WERI-Rb-1 (cell line): Measurements from ENCODE around the gene PCYOX1L.

Experiments used
- DNase-seq: peaks from one replicate; pipeline ENCODE4 v3.0.0-alpha.2; 2020
- H3K27ac ChIP-seq: fragments of 250-450 bp; sonication (Bioruptor Pico); 2 replicates; pipeline ENCODE4 v1.5.1; 2020; ENCODE audit warnings: mild to moderate bottlenecking, moderate library complexity
- H3K27me3 ChIP-seq: fragments of 250-450 bp; sonication (Bioruptor Pico); 2 replicates; pipeline ENCODE4 v1.5.1; 2021; ENCODE audit warnings: mild to moderate bottlenecking, low read depth, moderate library complexity; ENCODE audit not compliant: insufficient read depth, severe bottlenecking
- H3K36me3 ChIP-seq: fragments of 250-450 bp; sonication (Bioruptor Pico); 2 replicates; pipeline ENCODE4 v1.5.1; 2020; ENCODE audit warnings: mild to moderate bottlenecking, moderate library complexity
- H3K4me3 ChIP-seq: 2 replicates; pipeline ENCODE4 v1.5.1; 2011; ENCODE audit warnings: low read depth, mild to moderate bottlenecking, control low read depth, low read length
- H3K9me3 ChIP-seq: fragments of 250-450 bp; sonication (Bioruptor Pico); 2 replicates; pipeline ENCODE4 v1.5.1; 2021; ENCODE audit warnings: mild to moderate bottlenecking, moderate library complexity; ENCODE audit not compliant: severe bottlenecking
- CTCF ChIP-seq: IDR thresholded peaks from 2 replicates; pipeline ENCODE4 v1.5.1; 2011; ENCODE audit warnings: low read depth, mild to moderate bottlenecking, control low read depth, inconsistent platforms, low read length

The PCYOX1L gene

DNA sequence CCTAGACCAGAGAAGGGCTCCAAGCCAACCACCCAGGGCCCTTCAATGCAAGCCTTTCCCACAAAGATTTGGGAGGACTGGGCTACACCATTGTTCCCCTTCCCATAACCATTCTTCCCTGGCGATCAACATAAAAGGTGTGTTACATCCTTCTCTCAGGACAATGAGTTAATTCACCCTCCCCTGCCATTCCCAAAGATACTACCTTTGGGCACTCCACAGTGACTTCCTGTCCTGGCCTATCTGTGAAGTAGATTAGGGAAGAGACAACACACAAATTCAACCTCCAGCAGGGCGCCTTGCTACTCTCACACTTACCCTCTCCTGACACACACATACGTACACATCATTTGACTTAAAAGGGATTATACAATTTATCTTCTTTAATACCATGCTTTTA lies 44.4 kb downstream of the PCYOX1L start:
- Histone ChIP-seq H3K27me3 (no peaks in the 10 kb centered on the region), H3K4me3 (no peak overlapping the region), H3K9me3 (no peaks in the 10 kb centered on the region), H3K36me3 (no peaks in the 10 kb centered on the region), H3K27ac (peak overlapping the region; percentile 72)
- no peak for TF ChIP-seq CTCF
- no peak for DNase-seq

- no peak overlapping the region for H3K4me3 ChIP-seq
- peak overlapping the region; percentile 61; the same call in 1 of the 2 replicates for H3K27ac ChIP-seq
- H3K9me3 ChIP-seq: no peaks in the 10 kb centered on the region
- no peaks in the 10 kb centered on the region for H3K36me3 ChIP-seq
- H3K27me3 ChIP-seq: no peaks in the 10 kb centered on the region
- no peak for DNase-seq
- TF ChIP-seq CTCF: no peak
Measured at GRCh38 chr5:149403923-149404745, 46.3 kb downstream of the PCYOX1L start.

DNA sequence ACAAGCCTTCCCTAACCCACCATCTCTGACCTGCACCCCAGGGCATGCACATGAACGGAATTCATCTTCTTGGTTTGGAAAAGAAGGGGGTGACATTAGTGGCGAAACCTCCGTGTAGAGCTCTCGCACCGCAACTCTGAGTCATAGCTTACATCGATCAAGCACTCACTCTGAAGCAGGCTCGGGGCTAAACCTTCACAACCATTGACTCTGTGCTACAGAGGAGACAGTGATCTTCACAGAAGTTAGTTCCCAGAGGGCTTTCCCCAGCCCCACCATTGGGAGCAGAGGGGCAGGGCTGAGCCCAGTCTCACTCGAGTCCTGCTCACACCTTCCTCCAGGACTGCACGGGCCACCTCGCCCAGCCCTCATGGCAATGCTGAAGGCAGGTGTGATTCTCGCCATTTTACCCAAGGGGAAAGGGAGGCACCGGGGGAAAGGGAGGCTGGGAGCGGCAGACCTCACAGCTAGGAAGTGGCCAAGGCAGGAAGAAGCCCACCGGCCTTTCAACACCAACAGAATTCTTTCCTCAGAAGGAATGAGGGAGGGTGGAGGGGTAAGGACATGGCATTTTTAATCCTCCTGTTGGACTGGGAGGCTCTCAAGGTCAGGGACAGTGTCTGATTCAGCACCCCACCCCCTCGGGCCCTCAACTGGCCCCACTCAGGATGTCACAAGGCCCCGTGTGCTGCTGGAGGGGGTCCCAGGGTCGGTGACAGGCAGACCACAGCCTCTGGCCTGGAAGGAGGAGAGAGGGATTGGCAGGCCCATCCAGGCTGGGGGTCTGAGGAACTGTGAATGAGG lies 47.1 kb downstream of the PCYOX1L start:
- H3K9me3 ChIP-seq: no peaks in the 10 kb centered on the region
- H3K27me3 ChIP-seq: no peaks in the 10 kb centered on the region
- no peak overlapping the region for H3K4me3 ChIP-seq
- no peak for TF ChIP-seq CTCF
- H3K36me3 ChIP-seq: no peaks in the 10 kb centered on the region
- H3K27ac ChIP-seq: peak overlapping the region; percentile 61
- peak; percentile 25 for DNase-seq

GRCh38 chr5:149405550-149406202 lies 47.8 kb downstream of the PCYOX1L start:
- peak overlapping the region; percentile 61 for H3K27ac ChIP-seq
- no peaks in the 10 kb centered on the region for H3K27me3 ChIP-seq
- no peaks in the 10 kb centered on the region for H3K36me3 ChIP-seq
- no peak for TF ChIP-seq CTCF
- H3K9me3 ChIP-seq: no peaks in the 10 kb centered on the region
- H3K4me3 ChIP-seq: no peak overlapping the region
- no peak for DNase-seq

GRCh38 chr5:149406203-149406978 lies 48.5 kb downstream of the PCYOX1L start:
- no peaks in the 10 kb centered on the region for H3K9me3 ChIP-seq
- no peaks in the 10 kb centered on the region for H3K27me3 ChIP-seq
- peak overlapping the region; percentile 61 for H3K27ac ChIP-seq
- no peak overlapping the region for H3K4me3 ChIP-seq
- DNase-seq: no peak
- TF ChIP-seq CTCF: no peak
- H3K36me3 ChIP-seq: no peaks in the 10 kb centered on the region
